Raji (cell line): ENCODE measurements around the gene CAMK2B.

Experiments used
- POLR2A ChIP-seq: IDR thresholded peaks from 2 replicates; pipeline ENCODE4 v1.6.1; 2011; ENCODE audit warnings: low read depth, low read length, control low read depth; ENCODE audit not compliant: insufficient read depth

Gene CAMK2B

DNA sequence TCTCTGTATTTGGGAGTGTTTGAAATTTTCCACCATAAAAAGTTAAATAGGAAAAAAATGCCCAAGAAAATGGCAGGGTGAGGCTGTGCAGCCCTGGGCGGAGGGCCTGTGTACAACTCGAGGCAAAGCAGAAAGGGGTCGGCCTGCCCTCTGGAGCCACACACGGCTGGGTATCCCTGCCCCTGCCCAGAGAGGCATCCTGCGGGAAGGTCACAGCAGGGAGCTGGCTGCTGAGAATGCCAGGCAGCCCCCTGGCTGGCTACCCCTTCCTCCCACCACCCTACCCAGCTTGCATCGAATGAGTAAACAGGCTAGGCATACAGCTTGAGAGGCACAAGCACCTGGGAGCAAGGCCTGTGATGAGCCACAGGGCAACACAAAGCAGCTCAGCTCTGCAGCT, 46.1 kb downstream of the CAMK2B start:
- no peak for TF ChIP-seq POLR2A

DNA sequence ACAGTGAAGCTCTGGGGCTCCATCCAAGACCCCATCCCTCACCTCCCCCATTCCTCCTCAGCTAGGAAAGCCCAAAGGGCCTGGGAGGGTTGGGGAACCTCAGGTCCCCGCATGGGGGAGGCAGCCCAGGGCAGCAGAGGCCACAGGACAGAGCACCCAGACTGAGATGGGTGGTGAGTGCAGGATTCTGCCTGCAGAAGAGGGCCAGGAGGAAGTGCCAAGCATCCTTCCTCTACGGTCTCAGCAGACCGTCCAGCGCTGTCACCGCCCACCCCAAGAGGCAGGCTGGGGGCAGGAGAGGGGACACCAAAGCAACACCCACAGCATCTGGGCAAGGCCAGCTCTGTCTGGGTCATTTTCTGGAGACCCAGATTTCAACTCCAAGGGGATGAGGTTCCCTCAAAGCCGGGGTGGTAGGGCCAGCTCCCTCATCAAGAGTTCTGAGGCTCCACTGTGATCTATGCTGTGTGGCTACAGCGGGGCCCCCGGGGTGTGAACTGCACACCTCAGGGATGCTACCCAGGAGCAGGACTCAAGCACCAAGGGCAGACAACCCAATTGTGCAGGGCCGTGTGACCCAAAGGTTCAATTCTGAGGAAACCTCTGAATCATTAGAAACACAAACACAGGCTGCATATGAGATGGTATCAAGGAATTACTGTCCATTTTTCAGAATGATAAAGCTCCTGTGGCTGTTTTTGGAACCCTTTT, 46.8 kb downstream of the CAMK2B start:
- no peak for TF ChIP-seq POLR2A

DNA sequence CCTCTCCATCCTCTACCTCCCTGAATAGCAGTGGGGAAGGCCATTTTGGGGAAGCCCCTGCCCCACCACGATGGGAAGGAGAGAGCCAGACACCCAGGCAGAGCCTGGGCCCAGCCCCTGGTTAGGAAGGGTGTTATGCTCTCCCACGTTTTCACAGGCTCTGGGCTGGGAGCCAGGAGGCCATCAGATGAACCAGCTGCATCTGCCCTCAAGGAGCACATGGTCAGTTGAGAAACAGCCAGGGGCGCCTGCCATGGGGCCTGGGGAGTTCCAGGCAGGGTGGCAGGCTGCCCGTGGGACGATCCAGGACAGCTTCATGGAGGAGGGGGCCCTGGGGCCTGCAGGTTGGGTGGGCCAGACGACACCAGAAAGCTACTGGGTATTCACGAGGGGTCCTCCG, 47.5 kb downstream of the CAMK2B start:
- TF ChIP-seq POLR2A: no peak

DNA sequence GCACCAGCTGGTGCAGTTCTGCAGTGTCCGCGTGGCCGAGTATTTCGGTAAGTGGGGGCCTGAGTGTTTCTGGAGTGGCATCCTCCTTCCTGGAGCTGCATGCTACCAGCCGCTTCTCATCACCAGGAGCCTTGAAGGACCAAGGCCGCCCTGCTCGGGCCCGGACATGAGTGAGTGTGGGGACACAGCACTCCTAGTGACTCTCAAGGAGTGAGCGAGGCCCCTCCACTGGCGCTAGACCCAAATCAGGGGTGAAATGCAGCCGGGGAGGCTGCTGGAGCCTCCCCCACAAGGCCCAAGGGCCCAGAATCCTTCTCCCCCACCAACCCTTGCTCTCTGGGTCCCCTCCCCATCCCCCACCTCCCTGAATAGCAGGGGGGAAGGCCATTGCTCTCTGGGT, 48.0 kb downstream of the CAMK2B start:
- no peak for TF ChIP-seq POLR2A

DNA sequence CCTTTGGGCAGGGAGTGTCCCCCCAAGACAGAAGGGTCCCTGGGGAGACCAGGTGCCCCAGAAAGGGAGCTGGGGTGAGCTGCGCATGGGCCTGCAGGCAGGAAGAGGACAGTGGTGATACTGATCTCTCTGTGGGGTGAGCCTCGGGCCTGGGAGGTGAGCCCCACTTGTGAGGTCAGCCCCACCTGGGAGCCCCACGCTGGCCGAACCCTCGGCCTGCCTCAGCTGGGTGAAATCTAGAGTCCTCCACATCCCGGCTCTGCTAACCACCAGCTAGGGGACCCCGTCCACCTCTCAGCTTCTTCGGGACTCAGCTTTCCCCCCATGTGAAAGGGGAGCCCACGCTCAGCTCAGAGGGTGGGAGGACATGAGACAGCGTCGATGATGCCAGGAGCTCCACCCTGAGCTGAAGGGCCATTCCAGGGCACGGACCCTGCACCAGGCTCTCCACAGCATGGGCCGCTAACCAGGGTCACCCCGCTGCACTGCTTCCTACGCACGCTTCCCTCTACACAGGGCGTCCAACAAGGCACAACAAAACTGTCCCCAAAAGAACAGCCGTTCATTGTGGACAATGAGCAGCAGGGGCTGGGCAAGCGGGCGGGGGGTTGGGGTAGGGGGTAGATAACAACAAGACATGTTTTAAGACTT, 48.7 kb downstream of the CAMK2B start:
- no peak for TF ChIP-seq POLR2A

DNA sequence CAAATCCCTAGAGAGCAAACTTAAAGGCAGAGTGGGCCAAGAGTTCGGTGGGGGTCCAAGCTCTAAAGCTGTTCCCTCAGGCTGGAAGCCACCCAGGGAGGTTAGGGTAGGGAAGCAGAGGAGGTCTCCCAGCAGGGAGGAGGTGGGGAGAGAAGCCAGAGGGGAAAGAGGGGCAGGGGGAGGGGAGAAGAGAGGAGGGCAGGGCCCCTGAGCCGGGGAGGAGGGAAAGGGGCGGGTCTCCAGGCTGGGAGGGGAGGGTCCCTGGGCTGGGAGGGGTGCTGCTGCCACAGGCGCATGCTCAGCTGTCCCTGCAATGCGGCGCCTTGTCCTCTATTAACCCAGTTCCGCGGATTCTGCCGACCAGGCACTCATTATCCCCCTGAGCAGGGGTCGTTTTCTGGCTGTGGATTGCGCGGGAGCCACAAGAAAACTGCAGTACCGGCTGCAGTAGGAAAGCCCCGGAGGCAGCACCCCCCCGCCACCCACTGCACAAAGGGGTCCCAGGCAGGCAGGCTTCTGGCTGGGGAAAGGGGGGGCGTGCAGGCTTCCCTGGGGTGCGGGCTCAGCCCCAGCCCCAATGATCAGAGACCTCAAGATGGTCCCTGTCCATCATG, 49.3 kb downstream of the CAMK2B start:
- TF ChIP-seq POLR2A: no peak

DNA sequence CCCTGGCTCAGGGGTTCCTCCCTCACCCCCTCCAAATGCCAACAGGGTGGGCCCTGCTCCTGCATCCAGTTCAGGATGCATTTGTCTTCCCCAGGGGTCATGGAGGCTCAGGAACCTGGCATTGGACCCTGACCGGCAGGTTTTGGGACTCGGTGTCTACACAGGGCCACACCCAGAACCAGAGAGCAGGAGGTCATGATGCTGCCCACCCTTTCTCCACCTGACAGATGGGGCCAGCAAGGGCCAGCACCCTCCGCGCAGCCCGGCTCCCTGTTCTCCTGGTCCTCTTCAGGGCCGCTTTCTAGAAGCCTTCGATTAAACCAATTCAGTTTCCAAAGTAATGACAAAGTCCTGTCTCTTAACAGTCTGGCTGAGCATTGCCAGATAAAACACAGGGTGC, 50.2 kb downstream of the CAMK2B start:
- TF ChIP-seq POLR2A: no peak

DNA sequence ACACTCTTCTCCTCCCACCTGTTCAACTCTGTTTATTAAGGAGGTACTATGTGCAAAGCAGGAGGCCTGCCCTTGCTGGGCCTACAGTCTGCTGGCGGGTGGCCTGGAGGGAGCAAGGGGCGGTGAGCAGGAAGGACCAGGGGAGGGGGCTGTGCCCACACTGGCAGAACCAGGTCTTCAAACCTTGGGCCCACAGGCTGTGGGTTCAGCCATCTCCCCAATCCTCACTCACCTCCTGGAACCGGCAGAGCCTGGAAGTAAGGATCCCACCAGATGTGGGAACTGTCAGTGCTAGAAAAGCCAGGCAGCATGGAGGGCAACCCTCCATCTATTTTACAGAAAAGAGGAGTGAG, 50.8 kb downstream of the CAMK2B start:
- TF ChIP-seq POLR2A: no peak

DNA sequence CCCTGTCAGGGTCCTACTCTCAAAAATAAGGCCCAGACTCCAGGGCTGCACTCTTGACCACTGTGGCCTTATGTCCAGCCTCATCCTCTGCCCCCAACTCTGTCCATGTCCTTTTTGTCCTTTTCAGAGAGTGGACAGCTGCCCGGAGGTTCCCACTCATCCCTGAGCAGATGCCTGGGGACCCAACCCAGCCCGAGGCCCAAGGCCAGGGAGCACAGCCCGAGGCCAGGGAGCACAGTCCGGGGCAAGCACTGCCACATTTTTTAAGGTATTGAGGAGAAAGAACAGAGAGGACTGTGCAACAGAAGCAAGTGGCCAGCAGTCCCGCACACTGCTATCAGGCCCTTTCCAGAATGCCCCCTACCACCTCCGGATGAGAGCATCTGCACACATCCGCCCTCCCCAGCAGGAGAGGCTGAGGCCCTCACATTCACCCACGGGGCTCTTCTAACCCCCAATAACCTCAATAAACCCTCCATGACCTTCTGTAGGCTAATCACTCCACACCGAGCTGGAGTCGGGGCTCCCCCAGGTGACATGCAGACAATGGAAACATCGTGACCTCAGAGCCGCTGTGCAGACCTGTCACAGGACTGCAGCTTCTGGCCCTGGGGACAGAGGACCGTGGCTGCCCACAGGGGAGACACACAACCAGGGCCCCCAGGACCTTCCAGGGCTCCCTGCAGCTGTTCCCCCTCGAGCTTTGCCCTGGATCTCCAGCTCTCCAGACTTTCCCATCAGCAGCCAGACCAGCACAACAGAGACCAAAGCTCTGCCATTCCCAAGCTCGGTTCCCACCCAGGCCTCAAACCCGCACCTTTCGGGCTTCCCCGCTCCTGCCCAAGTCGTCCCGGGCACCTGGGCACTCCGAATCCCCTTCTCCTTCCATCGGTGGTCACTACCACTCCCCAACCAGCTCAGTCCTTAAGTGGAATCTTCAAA, 51.4 kb downstream of the CAMK2B start:
- TF ChIP-seq POLR2A: no peak

DNA sequence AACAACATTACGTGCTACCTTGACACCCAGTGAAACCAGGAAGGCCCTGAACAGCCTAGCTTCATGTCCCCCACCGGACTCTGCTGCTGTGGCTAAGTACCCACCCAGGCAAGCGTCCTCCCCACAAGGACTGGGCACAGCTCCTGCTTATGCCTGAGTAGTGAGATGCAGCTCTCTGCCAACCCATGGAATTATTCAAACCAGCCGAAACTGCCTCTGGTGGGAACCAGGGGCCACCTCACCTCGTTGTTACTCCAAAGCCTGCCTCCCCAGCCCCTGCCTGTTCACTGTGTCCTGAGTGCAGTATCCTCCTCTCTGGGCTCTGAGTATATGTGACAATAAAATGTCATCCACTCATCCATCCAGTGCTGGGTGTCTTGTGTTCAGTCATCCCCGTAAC, 52.4 kb downstream of the CAMK2B start:
- TF ChIP-seq POLR2A: no peak

DNA sequence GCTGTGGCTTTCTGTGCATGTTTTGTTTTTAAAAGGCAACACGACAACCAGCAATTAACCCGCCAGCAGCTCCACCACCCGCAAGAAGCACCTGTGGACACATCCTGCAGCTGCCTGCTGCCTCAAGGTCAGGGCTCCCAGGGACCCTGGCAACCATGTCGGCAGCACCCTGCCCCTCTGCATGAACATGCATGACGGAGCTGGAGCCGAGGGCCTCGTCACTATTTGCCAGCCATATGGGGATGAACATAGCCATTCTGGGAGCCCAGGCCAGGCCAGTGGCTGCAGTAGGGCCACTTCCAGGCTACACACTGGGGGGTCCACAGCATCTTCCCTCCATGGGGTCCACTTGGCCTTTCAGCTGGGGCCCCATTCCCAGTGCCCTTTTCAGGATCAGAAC, 52.9 kb downstream of the CAMK2B start:
- no peak for TF ChIP-seq POLR2A

DNA sequence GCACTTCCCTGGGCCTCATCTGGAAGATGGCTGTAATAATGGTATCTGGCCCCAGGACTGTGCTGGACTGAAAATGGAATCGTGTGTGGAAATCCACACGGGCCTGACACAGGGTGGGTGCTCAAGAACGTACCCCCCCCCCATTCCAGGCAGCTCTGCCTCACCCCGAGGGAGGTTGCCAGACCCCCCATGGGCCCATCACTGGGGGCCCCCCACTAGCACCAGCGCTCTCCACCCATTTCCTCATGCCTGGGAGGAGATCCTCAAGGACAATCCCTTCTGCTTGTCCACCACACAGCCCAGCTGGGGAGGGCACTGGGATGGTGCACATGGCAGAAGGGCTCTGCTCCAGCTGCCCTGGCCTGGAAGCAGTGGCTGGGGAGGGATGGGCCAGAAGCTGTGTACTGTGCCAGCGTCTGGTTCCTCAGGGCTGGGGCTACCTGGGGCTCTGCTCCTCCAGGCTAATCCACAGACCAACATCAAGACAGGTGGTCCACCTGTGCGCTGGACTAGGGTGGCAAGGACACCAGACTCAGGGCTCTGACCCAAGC, 55.4 kb downstream of the CAMK2B start:
- TF ChIP-seq POLR2A: no peak

DNA sequence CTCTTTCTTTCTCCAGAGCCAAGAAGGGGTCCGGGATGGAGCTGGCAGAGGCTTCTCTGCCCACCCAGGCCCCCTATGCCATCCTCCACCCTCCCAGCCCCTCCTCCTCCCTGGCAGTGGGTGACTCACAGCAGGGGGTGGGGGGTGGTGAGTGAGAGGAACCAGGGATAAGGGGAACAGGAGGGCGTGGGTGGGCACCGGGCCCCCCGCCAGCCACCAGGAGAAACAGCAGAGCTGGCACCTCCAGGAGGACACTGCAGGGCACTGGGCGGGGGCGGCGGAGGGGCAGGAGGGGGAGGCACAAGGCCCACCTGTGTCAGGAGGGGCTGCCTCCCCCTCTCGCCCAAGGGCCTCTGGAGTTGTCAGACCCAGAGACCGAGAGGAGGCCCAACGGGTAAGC, 56.0 kb downstream of the CAMK2B start:
- no peak for TF ChIP-seq POLR2A

DNA sequence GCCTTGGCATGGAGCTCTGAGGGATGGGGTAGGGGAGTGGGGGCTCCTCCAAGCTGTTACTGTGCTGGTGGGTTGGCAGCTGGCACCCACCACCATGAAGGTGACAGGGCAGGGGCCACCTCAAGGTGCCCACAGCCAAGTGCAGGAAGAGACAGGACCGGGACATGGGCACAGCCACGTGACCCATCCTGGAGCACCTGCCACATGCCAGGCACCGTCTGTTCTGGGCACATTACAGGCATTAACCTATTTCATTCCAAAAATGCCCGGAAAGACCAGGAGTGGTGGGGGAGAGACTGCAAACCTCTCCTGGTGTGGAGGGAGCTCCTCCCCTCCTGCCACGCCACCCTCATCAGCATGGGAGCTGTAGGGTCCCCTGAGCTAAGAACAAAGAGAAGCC, 56.7 kb downstream of the CAMK2B start:
- no peak for TF ChIP-seq POLR2A
